ENCODE data around the gene KRT37.

Gene KRT37

GRCh38 chr17:41424111-41424635, at the start of gene KRT37:
Gene KRT37, minus strand, starts transcription at chr17:41424585. Its CDS starts 62 bp downstream, at chr17:41424523.
- no peak for DNase-seq

GRCh38 chr17:41468346-41468745, 44.0 kb upstream of the KRT37 start:
- DNase-seq: no peak

GRCh38 chr17:41467561-41467960, 43.2 kb upstream of the KRT37 start:
- DNase-seq: no peak

- no peak for DNase-seq
Measured at GRCh38 chr17:41466988-41467387, 42.6 kb upstream of the KRT37 start, which contains the start of gene KRT32. Gene KRT32, minus strand, starts transcription at chr17:41467386. Its CDS starts 61 bp downstream, at chr17:41467325.

GRCh38 chr17:41464682-41465081, 40.3 kb upstream of the KRT37 start:
- no peak for DNase-seq

- DNase-seq: no peak
Measured at GRCh38 chr17:41464173-41464572, 39.8 kb upstream of the KRT37 start.

- DNase-seq: no peak
Measured at GRCh38 chr17:41463746-41464145, 39.4 kb upstream of the KRT37 start.

GRCh38 chr17:41462705-41463104, 38.3 kb upstream of the KRT37 start:
- no peak for DNase-seq

- no peak for DNase-seq
Measured at GRCh38 chr17:41457676-41458075, 33.3 kb upstream of the KRT37 start.

- no peak for DNase-seq
Measured at GRCh38 chr17:41456204-41456603, 31.8 kb upstream of the KRT37 start.

GRCh38 chr17:41455236-41455635, 30.9 kb upstream of the KRT37 start:
- no peak for DNase-seq

GRCh38 chr17:41453066-41453465, 28.7 kb upstream of the KRT37 start:
- no peak for DNase-seq

GRCh38 chr17:41452281-41452680, 27.9 kb upstream of the KRT37 start:
- no peak for DNase-seq

GRCh38 chr17:41451154-41451728, 26.9 kb upstream of the KRT37 start:
- no peak for DNase-seq

GRCh38 chr17:41449008-41449407, 24.6 kb upstream of the KRT37 start:
- DNase-seq: no peak

GRCh38 chr17:41448506-41448905, 24.1 kb upstream of the KRT37 start:
- DNase-seq: no peak

GRCh38 chr17:41446806-41447205, 22.4 kb upstream of the KRT37 start:
- no peak for DNase-seq

- DNase-seq: no peak
Measured at GRCh38 chr17:41444640-41445039, 20.3 kb upstream of the KRT37 start.

GRCh38 chr17:41444186-41444585, 19.8 kb upstream of the KRT37 start:
- no peak for DNase-seq

- DNase-seq: no peak
Measured at GRCh38 chr17:41442739-41443138, 18.4 kb upstream of the KRT37 start.

- no peak for DNase-seq
Measured at GRCh38 chr17:41440531-41441033, 16.2 kb upstream of the KRT37 start, which contains the start of gene KRT38. Gene KRT38, minus strand, starts transcription at chr17:41440983. Its CDS starts 62 bp downstream, at chr17:41440921.

GRCh38 chr17:41439375-41439774, 15.0 kb upstream of the KRT37 start:
- DNase-seq: no peak

GRCh38 chr17:41437769-41438168, 13.4 kb upstream of the KRT37 start:
- no peak for DNase-seq

- DNase-seq: no peak
Measured at GRCh38 chr17:41437254-41437653, 12.9 kb upstream of the KRT37 start.

- no peak for DNase-seq
Measured at GRCh38 chr17:41434415-41434814, 10.0 kb upstream of the KRT37 start.

Measured in activated CD4-positive, alpha-beta T cell treated with anti-CD3 and anti-CD28 coated beads for 4 hours (primary cell).